ENCODE measurements around the gene SYNDIG1.
"Not testable (repeated sequence)": the region's sequence is repeated elsewhere in the genome, so short reads cannot be mapped to it uniquely, and the experiment has no call there.

Gene SYNDIG1

GRCh38 chr20:24493661-24494459, 24.4 kb downstream of the SYNDIG1 start:
- no peak for DNase-seq

DNA sequence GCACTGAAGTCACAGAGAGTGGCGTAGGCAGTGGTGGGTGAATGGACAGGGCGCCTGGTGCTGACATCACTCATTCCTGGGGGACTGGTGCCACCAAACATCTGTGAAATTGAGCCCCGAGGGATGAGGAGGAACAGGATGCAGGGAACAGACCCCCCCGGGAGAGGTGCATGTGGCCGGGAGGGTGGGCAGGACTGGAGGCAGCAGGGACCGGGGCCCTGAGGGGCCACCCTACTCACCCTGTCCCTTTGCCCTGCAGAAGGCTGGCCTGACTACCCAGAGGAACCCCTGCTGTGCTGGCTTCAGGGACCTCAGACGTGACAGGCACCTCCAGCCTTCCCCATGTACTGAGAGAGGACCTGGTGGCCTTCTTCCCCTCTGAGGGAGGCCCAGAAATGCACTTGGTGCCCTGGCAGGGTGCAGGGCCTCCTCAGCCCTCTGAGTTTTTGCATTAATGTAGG, 25.1 kb downstream of the SYNDIG1 start:
- no peak for DNase-seq

GRCh38 chr20:24495266-24495665, 25.8 kb downstream of the SYNDIG1 start:
- DNase-seq, result no peak

DNA sequence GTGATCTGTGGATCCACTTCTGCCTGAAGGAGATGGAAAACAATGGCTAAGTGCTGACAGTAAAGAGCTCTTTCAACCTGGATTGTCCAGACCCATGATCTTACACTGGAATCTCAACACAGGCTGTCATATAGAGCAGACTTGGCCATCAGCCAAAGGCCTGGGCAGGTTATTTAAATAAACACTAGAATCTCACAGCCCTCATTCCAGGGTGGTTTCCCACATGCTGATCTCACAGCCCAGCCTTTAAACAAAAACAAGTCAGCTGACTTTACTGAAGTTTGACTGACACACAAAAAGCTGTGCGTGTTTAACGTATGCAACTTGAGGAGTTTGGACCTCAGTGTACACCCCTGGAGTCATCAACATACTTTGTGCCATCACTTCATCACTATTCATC, 28.4 kb downstream of the SYNDIG1 start:
- DNase-seq, result peak; percentile 65

- no peak for DNase-seq
Observed at GRCh38 chr20:24498641-24499040, 29.2 kb downstream of the SYNDIG1 start.

GRCh38 chr20:24499472-24499871, 30.0 kb downstream of the SYNDIG1 start:
- DNase-seq, result no peak

- peak; percentile 97 for DNase-seq
Observed at GRCh38 chr20:24501764-24502556, 32.5 kb downstream of the SYNDIG1 start.

- peak; percentile 32 for DNase-seq
Observed at GRCh38 chr20:24502661-24503060, 33.2 kb downstream of the SYNDIG1 start.

DNA sequence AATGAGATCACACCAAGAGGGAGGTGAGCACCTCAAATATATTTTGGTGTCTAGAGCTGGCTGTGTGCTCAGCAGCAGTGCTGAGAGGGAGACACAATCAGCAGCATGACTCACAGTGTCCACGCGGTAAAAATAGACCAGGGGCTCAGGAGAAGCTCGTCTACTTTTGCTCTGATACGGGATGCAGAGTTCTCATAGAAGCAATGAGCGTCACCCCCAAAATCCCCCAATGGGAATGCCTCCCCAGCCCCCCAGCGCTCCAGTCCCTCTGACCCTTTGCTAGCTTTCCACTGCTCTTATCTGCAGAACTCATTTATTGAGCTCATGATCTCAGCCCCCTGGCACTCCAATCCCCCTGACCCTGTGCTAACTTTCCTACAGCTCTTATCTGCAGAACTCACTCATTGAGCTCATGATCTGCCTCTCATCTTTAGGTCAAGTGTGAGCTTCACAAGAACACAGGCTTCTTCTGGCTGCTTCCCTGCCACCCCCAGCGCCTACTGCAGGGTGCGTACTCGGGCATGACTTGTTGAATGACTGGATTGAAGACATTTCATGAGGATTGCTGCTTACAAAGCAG, 34.0 kb downstream of the SYNDIG1 start:
- peak; percentile 68 for DNase-seq

- DNase-seq, result no peak
Observed at GRCh38 chr20:24504331-24505285, 35.2 kb downstream of the SYNDIG1 start.

GRCh38 chr20:24506146-24506545, 36.7 kb downstream of the SYNDIG1 start:
- no peak for DNase-seq

- no peak for DNase-seq
Observed at GRCh38 chr20:24506696-24507095, 37.3 kb downstream of the SYNDIG1 start.

- no peak for DNase-seq
Observed at GRCh38 chr20:24507182-24507853, 37.9 kb downstream of the SYNDIG1 start.

DNA sequence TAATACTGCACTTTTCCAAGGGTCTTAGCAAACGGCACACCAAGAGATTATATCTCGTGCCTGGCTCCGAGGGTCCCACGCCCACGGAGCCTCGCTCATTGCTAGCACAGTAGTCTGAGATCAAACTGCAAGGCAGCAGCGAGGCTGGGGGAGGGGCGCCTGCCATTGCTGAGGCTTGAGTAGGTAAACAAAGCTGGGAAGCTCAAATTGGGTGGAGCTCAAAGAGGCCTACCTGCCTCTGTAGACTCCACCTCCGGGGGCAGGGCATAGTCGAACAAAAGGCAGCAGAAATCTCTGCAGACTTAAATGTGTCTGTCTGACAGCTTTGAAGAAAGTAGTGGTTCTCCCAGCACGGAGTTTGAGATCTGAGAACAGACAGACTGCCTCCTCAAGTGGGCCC, 43.0 kb downstream of the SYNDIG1 start:
- DNase-seq, result not testable (repeated sequence)

DNA sequence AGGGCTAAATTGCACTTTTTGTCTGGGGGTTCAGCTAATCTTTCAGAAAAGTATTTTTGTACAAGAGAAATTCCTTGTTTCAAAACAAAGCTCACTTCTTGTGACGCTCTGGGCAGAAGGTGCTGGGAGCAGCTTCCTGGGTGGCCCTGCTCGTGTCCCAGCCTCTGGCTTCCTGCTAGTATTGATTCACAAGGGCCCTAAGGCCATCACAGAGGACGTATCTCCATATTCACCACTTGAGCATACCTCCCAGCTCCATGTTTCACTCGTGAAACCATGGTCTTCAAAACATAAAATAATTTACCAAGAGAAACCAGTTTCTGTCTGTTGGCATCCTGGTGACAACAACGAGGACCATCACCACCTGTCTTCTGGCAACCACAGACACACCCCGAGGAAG, 49.1 kb downstream of the SYNDIG1 start:
- DNase-seq, result no peak

DNA sequence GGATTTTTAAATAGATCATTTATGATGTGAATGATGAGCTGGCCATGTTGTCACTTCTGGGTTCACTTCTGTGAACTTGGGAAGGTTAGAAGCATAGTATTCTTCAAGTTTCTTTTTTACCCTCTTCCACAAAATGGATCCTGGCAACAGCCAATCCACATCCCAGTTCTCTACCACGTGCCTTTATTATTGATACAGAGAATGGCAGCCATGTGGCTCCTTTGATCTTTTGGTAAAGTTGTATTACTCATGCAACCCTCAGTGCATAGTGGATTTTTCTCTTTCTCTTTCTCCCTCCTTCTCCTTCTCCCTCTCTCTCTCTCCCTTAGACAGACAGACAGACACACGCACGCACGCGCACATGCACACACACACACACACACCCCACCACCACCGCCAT, 50.0 kb downstream of the SYNDIG1 start:
- no peak for DNase-seq

- DNase-seq, result no peak
Observed at GRCh38 chr20:24521032-24521431, 51.6 kb downstream of the SYNDIG1 start.

- peak; percentile 5 for DNase-seq
Observed at GRCh38 chr20:24522452-24523330, 53.3 kb downstream of the SYNDIG1 start.

- no peak for DNase-seq
Observed at GRCh38 chr20:24523661-24524060, 54.2 kb downstream of the SYNDIG1 start.

DNA sequence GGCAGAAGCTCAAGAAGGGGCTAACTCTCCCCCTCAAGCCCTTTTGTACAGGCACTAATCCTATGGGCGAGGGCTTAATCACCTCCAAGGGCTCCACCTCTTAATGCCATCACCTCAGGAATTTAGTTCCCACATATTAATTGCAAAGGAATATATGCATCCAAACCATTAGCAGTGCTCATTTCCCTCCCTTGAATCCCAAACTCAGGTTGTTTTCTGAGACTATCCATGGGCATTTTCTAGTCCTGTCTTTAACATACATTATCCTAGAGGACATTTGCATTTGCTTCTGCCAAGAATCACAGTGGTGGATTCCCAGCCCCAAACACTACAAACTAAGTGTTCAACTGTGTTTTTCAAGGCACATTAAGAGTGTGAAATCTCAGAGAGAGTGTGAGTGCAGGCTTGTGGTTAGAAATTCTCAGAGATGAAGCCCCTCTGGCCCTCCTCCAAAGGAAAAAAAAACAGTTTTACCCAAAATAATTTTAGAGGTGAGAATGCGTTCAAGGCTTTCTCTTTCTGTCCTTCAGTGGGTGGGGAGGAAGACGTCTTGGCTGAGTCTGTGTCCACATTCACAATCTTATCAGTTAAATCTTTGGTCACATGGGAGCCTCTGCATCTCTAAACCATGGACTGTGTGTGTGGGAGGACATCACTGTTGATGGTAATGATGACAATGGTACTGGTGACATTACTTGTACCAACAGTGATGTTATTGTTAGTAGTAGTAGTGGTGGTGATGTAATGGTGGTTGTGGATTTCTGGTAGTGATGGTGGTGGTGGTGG, 59.3 kb downstream of the SYNDIG1 start:
- DNase-seq, result no peak
